B cell (primary cell): ENCODE measurements around the gene MORC1. TPM values are rescaled to one million over a fixed set of nuclear protein-coding genes. Genes with fewer than 3 reads are reported as not detected.

Experiments used
- ATAC-seq: fragments of 200-7000 bp; cut with Tn5 transposase; one replicate; pipeline ENCODE4 v1.10.0; 2021; ENCODE audit warnings: low read depth, mild to moderate bottlenecking, moderate number of reproducible peaks, moderate library complexity
- CTCF ChIA-PET: fragments of 350-600 bp; sonication (Branson Sonifier 250); formaldehyde crosslinking; loops from one replicate; lab custom pipeline; 2021; ENCODE audit warnings: antibody characterized with exemption, inconsistent platforms; lab: Charles Lee
- POLR2A ChIA-PET: fragments of 350-600 bp; sonication (Branson Sonifier 250); formaldehyde crosslinking; loops from one replicate; lab custom pipeline; 2021; ENCODE audit warnings: antibody characterized with exemption; lab: Charles Lee
- DNase-seq: peaks from one replicate; pipeline ENCODE4 v3.0.0; 2013
- H2AFZ ChIP-seq: 2 replicates; pipeline ENCODE4 v1.6.1; 2012; ENCODE audit warnings: mild to moderate bottlenecking, low read depth, low read length; ENCODE audit not compliant: insufficient read depth, poor library complexity, severe bottlenecking
- H3K27ac ChIP-seq, 2 donors: 1 replicate in 1 of 2; 2 replicates in 1 of 2; pipeline ENCODE4 v1.5.1; 2012 to 2013; ENCODE audit warnings: low read length in 2 of 2, mild to moderate bottlenecking in 2 of 2, moderate library complexity in 1 of 2
- H3K27me3 ChIP-seq, 4 experiments: fragments of 200-600 bp in 1 of 4; sonication (generic) in 1 of 4; replicated peaks in 1 of 4; 1 replicate in 2 of 4; 2 replicates in 2 of 4; pipeline versions ENCODE4 v1.6.1 to v1.7.0; 2013 to 2016; ENCODE audit warnings: low read length in 3 of 4, mild to moderate bottlenecking in 2 of 4, mixed read lengths in 1 of 4, moderate library complexity in 1 of 4; ENCODE audit not compliant: insufficient read depth in 4 of 4, control insufficient read depth in 3 of 4; ENCODE audit errors: control extremely low read depth in 1 of 4
- H3K36me3 ChIP-seq, 2 experiments: replicated peaks in 1 of 2; 1 replicate in 1 of 2; 2 replicates in 1 of 2; pipeline versions ENCODE4 v1.6.1 to v1.7.1; 2013; ENCODE audit warnings: low read length in 1 of 2; ENCODE audit not compliant: insufficient read depth in 2 of 2, control insufficient read depth in 1 of 2; ENCODE audit errors: control extremely low read depth in 1 of 2, extremely low read depth in 1 of 2
- H3K4me1 ChIP-seq, 2 donors: fragments of 200-600 bp in 1 of 2; sonication (generic) in 1 of 2; 1 replicate in 1 of 2; 2 replicates in 1 of 2; pipeline versions ENCODE4 v1.5.1 to v1.6.1; 2013 to 2017; ENCODE audit warnings: low read length in 2 of 2; ENCODE audit not compliant: control insufficient read depth in 2 of 2, insufficient read depth in 2 of 2
- H3K4me2 ChIP-seq: replicated peaks from 2 replicates; pipeline ENCODE3; 2012; ENCODE audit warnings: mild to moderate bottlenecking, low read depth, low read length; ENCODE audit not compliant: poor library complexity, severe bottlenecking
- H3K4me3 ChIP-seq, 5 experiments: fragments of 200-600 bp in 1 of 5; sonication (generic) in 1 of 5; 1 replicate in 3 of 5; 2 replicates in 2 of 5; pipeline versions ENCODE4 v1.5.1 to v1.7.0; 2011 to 2016; ENCODE audit warnings: low read length in 4 of 5, mild to moderate bottlenecking in 4 of 5, low read depth in 2 of 5, control low read depth in 1 of 5, moderate library complexity in 1 of 5; ENCODE audit not compliant: insufficient read depth in 1 of 5; ENCODE audit errors: control extremely low read depth in 1 of 5, extremely low read depth in 1 of 5
- H3K79me2 ChIP-seq: fragments of 200-600 bp; sonication (generic); one replicate; pipeline ENCODE4 v1.6.0; 2016; ENCODE audit warnings: low read length; ENCODE audit not compliant: control insufficient read depth, insufficient read depth
- H3K9ac ChIP-seq: fragments of 200-600 bp; sonication (generic); 2 replicates; pipeline ENCODE4 v1.6.1; 2017; ENCODE audit warnings: mild to moderate bottlenecking, low read length, moderate library complexity
- H3K9me3 ChIP-seq, 3 donors: one replicate each; pipeline versions ENCODE4 v1.6.1 to v1.7.1; 2013; ENCODE audit warnings: low read length in 2 of 3; ENCODE audit not compliant: control insufficient read depth in 2 of 3, insufficient read depth in 1 of 3; ENCODE audit errors: control extremely low read depth in 1 of 3
- H4K20me1 ChIP-seq: 2 replicates; pipeline ENCODE4 v1.6.0; 2012; ENCODE audit warnings: mild to moderate bottlenecking, low read length; ENCODE audit not compliant: insufficient read depth, control insufficient read depth, poor library complexity, severe bottlenecking
- H3K27ac Mint-ChIP-seq: one replicate; pipeline ENCODE4 v1.8.0; 2021; ENCODE audit warnings: mixed read lengths
- H3K27me3 Mint-ChIP-seq: one replicate; pipeline ENCODE4 v1.8.0; 2021; ENCODE audit warnings: mixed read lengths
- H3K4me1 Mint-ChIP-seq: one replicate; pipeline ENCODE4 v1.8.0; 2021; ENCODE audit warnings: mixed read lengths
- H3K4me3 Mint-ChIP-seq: one replicate; pipeline ENCODE4 v1.8.0; 2021; ENCODE audit warnings: mixed read lengths
- H3K9me3 Mint-ChIP-seq: one replicate; pipeline ENCODE4 v1.8.0; 2022; ENCODE audit warnings: mixed read lengths; ENCODE audit not compliant: insufficient read depth
- EZH2 ChIP-seq: IDR thresholded peaks from 2 replicates; pipeline ENCODE4 v1.6.1; 2012; ENCODE audit warnings: borderline replicate concordance, low read depth, mild to moderate bottlenecking, moderate library complexity, low read length; ENCODE audit not compliant: insufficient read depth, poor library complexity, severe bottlenecking
- WGBS: methylation state at CpG from one replicate; pipeline ENCODE4 v1.1.5; 2013; ENCODE audit warnings: missing lambda C conversion rate; ENCODE audit not compliant: insufficient coverage; 5-methylcytosine and 5-hydroxymethylcytosine counted together
- intact Hi-C: fragments of 100-400 bp; cut with micrococcal nuclease; formaldehyde crosslinking; loops from one replicate; pipeline ENCODE4 v1.10.0; 2022
- polyA plus RNA-seq: library from polyadenylated mRNA; depleted of rRNA; stranded (reverse); fragments of >200 nt; gene quantifications from 2 replicates; pipeline ENCODE4 v1.2.3, GENCODE V29; 2012
- total RNA-seq, 2 donors: library from RNA; stranded (reverse); fragments of 120-200 nt in 1 of 2; gene quantifications; 1 replicate in 1 of 2; 2 replicates in 1 of 2; pipeline versions ENCODE4 v1.2.3 to v1.2.4, GENCODE V29; 2013 to 2022
- TF ChIP-seq, protein P1 (sequence below): fragments of 200-600 bp; IDR thresholded peaks from one replicate; pipeline ENCODE4 v1.8.0; 2022; ENCODE audit warnings: antibody characterized with exemption, mild to moderate bottlenecking

The MORC1 gene
- total and polyA plus RNA-seq, 2 donors (not counting 1 experiment from before 2014, with no cell fraction given) = not detected

DNA sequence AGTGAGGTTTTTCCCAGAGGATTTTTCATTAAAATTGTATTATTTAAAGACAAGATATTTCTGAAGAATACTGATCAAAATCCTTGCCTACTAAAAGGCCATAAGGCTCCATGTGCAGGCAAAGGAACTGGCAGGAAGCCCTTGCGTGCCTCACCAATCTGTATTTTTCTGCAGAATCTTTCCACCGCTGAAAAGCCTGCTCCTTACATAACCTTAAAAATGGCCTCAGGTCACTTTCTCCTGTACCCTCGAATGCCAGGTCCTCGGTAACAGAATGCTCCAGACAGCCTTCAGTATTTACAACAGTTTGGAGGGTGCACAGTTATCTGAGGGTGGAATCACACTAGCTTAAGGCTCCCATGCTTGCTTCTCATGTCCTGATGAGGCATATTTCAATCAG lies 3.2 kb downstream of the MORC1 start:
- intact Hi-C loops = no loop called here
- no peak overlapping the region for H3K4me3 Mint-ChIP-seq
- H3K9ac ChIP-seq = no peak overlapping the region
- no peak for TF ChIP-seq EZH2
- TF ChIP-seq, protein P1, sequence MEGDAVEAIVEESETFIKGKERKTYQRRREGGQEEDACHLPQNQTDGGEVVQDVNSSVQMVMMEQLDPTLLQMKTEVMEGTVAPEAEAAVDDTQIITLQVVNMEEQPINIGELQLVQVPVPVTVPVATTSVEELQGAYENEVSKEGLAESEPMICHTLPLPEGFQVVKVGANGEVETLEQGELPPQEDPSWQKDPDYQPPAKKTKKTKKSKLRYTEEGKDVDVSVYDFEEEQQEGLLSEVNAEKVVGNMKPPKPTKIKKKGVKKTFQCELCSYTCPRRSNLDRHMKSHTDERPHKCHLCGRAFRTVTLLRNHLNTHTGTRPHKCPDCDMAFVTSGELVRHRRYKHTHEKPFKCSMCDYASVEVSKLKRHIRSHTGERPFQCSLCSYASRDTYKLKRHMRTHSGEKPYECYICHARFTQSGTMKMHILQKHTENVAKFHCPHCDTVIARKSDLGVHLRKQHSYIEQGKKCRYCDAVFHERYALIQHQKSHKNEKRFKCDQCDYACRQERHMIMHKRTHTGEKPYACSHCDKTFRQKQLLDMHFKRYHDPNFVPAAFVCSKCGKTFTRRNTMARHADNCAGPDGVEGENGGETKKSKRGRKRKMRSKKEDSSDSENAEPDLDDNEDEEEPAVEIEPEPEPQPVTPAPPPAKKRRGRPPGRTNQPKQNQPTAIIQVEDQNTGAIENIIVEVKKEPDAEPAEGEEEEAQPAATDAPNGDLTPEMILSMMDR = no peak
- H3K4me2 ChIP-seq = no peak overlapping the region
- H3K9me3 ChIP-seq = peaks cover 0 to 3% (median 0%) of the 10 kb centered on the region in 3 donors
- no peaks in the 10 kb centered on the region for H3K27me3 ChIP-seq
- POLR2A ChIA-PET = no interaction called here
- no peak for DNase-seq
- CTCF ChIA-PET = no interaction called here
- H3K9me3 Mint-ChIP-seq = no peaks in the 10 kb centered on the region
- no peak for ATAC-seq
- 100% methylated on average over 2 of the region's 4 CpGs for WGBS
- no peaks in the 10 kb centered on the region for H3K79me2 ChIP-seq
- H3K4me1 Mint-ChIP-seq = no peaks in the 10 kb centered on the region
- H3K27me3 Mint-ChIP-seq = peaks cover 3% of the 10 kb centered on the region
- no peak overlapping the region for H3K27ac ChIP-seq
- H3K36me3 ChIP-seq = no peaks in the 10 kb centered on the region
- H2AFZ ChIP-seq = no peak overlapping the region
- no peak overlapping the region for H3K27ac Mint-ChIP-seq
- no peaks in the 10 kb centered on the region for H3K4me1 ChIP-seq
- no peaks in the 10 kb centered on the region for H4K20me1 ChIP-seq
- no peak overlapping the region for H3K4me3 ChIP-seq

DNA sequence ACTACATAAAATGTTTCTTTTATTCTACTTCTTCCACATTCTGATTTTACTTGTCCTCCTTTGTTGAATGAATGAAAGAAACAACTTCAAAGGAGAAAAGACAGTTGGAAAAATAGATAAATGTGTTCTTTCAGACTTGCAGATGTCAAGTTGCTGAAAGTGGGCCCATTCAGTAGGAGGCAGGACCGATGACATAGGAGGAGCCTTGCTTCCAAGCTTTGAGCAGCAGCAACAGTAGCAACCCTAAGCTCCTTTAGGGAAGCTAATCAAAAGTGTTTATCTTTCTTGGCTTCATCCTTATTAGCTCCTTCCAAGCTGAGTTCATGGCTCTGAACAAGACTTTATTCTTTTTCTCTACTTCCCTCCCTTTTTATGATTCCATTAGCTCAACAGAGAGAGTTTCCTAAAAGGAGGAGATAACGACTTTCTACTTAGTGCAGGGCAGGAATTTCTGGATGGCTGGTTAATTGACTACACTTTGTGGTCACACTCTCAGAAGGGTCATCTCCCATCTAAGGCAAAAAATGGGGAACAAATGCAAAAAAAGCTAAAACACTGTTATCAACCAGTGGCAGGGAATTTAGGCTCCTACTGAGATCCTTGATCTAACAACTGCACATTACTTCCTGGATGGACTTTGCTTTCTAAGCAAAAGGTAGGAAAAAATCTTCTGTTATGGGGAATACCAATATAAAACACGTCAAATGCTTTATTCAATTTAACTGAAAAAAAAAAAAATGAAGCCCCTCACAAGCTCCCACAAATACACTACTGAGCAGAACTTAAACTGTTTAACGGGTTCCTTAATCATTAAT lies 4.8 kb downstream of the MORC1 start:
- ATAC-seq = no peak
- Mint-ChIP-seq H3K27me3 (peaks cover 4% of the 10 kb centered on the region), H3K4me3 (no peak overlapping the region), H3K27ac (no peak overlapping the region), H3K9me3 (no peaks in the 10 kb centered on the region), H3K4me1 (no peaks in the 10 kb centered on the region)
- H3K9me3 ChIP-seq = peaks cover 0 to 3% (median 0%) of the 10 kb centered on the region in 3 donors
- no peak overlapping the region for H3K9ac ChIP-seq
- no peaks in the 10 kb centered on the region for H3K4me1 ChIP-seq
- no peaks in the 10 kb centered on the region for H3K27me3 ChIP-seq
- no peak overlapping the region for H3K4me3 ChIP-seq
- no peaks in the 10 kb centered on the region for H4K20me1 ChIP-seq
- ChIA-PET CTCF (no interaction called here), POLR2A (no interaction called here)
- no peak for TF ChIP-seq EZH2
- TF ChIP-seq, protein P1 = no peak
- no peaks in the 10 kb centered on the region for H3K36me3 ChIP-seq
- H3K4me2 ChIP-seq = no peak overlapping the region
- no peak overlapping the region for H2AFZ ChIP-seq
- 85% methylated on average over 1 of the region's 4 CpGs for WGBS
- intact Hi-C loops = no loop called here
- no peak for DNase-seq
- H3K79me2 ChIP-seq = no peaks in the 10 kb centered on the region
- H3K27ac ChIP-seq = no peak overlapping the region
